PC-9 (cell line): ENCODE measurements around the gene FPGS.

ENCODE experiments used
- EZH2 ChIP-seq: fragments of 200-600 bp; sonication (generic); IDR thresholded peaks from 2 replicates; pipeline ENCODE4 v1.8.0; 2017; ENCODE audit warnings: antibody characterized with exemption, low read depth
- TF ChIP-seq, protein P1 (sequence below): fragments of 200-600 bp; sonication (generic); conservative IDR thresholded peaks from 2 replicates; pipeline ENCODE4 v1.6.1; 2017; ENCODE audit warnings: mixed run types, antibody characterized with exemption, mild to moderate bottlenecking, moderate library complexity

DNA sequence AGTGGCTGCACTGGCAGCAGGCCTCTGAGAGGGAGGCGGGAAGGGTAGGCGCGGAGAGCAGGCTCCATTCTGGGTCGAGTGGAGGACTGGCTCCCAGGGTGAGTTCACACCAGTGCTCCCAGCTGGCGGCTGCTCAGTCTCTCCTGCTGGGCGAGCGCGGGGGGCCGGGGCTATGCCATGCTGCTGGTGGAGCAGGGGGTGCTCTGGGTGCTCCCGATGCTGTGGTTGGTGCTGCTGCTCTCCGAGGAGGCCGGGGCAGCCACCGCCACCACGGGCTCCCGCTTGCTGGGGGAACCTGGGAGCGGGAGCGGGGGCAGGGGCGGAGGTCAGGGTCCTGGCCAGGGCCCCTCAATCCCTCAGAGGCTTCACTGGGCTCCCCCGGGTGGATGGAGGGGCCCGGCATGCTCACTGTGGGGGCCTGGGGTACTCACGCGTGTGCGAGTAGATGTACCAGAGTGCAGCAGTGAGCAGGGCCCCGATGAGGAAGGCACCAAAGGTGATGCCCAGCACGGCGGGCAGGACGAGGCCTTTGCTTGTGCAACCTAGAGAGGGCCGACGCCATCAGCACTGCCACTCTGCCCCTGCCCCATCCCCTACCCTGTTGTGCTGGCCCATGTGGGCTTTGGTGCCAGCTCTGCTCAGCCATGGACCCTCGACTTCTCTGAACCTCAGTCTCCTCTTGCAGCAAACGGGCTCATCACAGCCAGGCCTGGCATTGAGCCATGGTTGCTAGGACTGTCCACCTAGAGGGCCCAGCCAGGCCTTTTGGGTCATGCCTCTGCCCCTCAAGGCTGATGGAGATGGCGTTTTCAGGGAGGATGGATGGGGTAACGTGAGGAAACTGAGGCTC, 13.1 kb downstream of the FPGS start:
- TF ChIP-seq EZH2: no peak
- TF ChIP-seq, protein P1, sequence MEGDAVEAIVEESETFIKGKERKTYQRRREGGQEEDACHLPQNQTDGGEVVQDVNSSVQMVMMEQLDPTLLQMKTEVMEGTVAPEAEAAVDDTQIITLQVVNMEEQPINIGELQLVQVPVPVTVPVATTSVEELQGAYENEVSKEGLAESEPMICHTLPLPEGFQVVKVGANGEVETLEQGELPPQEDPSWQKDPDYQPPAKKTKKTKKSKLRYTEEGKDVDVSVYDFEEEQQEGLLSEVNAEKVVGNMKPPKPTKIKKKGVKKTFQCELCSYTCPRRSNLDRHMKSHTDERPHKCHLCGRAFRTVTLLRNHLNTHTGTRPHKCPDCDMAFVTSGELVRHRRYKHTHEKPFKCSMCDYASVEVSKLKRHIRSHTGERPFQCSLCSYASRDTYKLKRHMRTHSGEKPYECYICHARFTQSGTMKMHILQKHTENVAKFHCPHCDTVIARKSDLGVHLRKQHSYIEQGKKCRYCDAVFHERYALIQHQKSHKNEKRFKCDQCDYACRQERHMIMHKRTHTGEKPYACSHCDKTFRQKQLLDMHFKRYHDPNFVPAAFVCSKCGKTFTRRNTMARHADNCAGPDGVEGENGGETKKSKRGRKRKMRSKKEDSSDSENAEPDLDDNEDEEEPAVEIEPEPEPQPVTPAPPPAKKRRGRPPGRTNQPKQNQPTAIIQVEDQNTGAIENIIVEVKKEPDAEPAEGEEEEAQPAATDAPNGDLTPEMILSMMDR: no peak
